ENCODE data around the gene CNTN5.

DNA sequence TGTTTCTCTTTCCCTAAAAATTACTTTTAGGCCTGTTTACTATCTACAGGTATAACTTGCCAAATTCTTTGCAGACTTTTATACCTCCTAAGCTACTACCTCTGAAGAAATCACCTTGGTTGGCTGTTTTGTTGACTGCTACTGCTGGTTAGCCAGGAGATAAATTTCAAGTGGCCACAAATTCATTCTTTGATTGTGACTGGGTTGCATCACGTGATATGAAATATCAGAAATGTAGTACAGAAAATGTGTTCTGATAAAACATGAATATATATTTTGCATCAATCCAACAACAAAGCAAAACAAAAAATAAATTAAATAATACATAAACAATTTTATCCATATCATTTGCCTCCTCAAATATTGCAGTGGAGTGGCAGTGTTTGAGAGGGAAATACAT, 291.1 kb downstream of the CNTN5 start:
- TF ChIP-seq POLR2A (IDR thresholded peaks at IDR 0.05) = no peak
- TF ChIP-seq CTCF (IDR thresholded peaks at IDR 0.05) = no peak

All from uterus (tissue), 2 donors.